Activated naive CD4-positive, alpha-beta T cell (primary cell): Measurements from ENCODE around the gene TUBGCP4.
"Not testable (repeated sequence)": the region's sequence is repeated elsewhere in the genome, so short reads cannot be mapped to it uniquely, and the experiment has no call there.

Source experiments
- DNase-seq, 4 experiments: peaks; one replicate each; lab custom pipeline; 2025; lab: John Stamatoyannopoulos, UW

TUBGCP4 gene

GRCh38 chr15:43370975-43371974, at the start of gene TUBGCP4, which contains the start of gene ZSCAN29:
TSS of gene TUBGCP4 (plus strand) at chr15:43371101. CDS start at chr15:43371355, 254 bp downstream.
TSS of gene ZSCAN29 (minus strand) at chr15:43371043. CDS start at chr15:43369913, 1,130 bp downstream.
- peak; percentile 29 to 60 (median 48) for DNase-seq

GRCh38 chr15:43325039-43325684, 45.7 kb upstream of the TUBGCP4 start:
- DNase-seq = no peak

DNA sequence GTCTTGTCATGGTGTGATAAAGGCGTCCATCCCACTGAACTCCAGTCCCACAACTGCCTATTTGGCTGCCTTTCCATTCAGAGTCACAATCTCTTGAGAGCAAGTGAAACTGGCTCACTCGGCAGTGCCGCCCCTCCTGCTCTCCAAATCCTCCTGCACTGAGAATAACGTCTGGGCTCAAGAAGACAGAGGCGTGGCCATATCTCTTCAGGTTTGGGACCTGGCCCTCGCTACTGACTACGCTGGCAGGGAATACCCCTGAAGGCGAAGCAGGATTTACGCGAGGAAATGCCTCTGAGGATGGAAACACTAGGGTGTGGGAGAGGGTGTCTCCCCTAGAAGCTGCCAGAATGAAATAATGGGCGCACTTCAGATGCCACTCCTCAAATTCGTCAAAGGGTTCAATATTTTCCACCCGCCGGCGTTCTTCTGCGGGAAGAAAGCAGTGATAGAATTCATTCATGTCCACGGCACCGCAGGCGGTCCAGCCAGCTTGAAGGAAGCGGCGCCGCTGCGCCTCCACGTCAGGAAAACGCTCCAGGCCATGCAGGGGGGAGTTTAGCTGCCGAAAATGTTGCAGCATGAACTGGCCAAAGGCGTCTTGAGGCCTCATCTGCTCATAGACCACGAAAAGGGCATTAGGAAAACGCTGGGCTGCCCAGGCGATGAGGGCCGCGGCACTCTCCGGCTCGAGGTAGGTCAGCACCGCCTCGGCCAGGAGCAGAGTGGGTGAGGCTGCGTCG, 41.5 kb upstream of the TUBGCP4 start:
- no peak for DNase-seq

DNA sequence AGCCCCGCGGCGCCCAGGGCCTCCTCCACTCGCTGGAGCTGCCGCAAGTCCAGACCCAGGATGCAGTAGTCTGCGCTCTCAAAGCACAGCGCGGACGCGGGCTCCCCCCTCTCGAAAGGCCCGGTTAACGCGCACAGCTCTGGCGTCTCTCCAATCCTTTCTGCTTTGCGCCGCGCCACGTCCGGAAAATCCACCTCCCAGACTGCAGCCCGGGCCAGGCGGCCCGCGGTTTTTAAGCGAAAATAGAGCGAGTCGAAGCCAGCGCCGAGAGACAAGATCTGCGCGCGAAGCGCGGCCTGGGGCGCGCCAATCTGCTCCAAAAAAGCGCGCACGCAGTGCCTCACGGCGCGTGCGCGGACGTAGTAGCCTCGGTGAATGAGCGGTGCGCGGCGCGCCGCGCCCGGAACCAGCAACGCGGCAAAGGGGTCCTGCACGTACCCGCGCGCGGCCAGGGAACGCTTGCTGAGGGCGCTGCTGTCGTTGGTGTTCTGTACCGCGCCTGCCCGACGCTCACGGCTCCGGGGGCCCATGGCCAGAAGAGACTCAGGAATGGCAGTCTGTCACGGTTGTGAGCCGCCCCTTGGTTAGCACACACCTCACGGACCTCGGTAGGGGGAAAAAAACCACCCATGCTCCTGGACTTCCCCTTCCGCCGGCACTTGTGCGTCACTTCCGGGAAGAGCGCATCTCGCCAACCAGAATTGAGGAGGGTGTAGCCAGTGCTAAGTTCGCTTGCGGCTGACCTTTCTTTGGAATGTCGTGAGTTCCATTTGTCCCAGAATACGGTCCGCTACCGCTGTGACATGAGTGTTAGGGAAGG, 40.7 kb upstream of the TUBGCP4 start, which contains the start of gene LCMT2:
TSS of gene LCMT2 (minus strand) at position 614 of the 820 bp plus-strand sequence. CDS start at position 530, 84 bp downstream.
- peak; percentile 75 to 91 (median 84) for DNase-seq

DNA sequence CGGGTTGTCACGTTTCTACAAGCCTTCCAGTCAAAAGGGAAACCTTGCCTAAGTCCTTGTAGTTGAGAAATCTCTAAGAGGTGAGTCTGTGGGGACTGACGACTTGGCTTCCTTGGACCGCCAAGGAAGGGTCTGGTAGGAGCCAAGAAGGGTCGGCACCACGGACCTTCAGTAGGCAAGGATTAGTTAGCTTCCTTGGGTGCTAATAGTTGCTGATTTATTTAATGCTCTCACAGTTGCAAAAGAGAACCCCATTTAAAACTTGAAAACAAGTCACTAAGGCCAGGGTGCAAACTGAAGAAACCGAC, 40.2 kb upstream of the TUBGCP4 start:
- DNase-seq = no peak

- no peak for DNase-seq
Observed at GRCh38 chr15:43346305-43346704, 24.6 kb upstream of the TUBGCP4 start.

- no peak for DNase-seq
Observed at GRCh38 chr15:43347114-43347513, 23.8 kb upstream of the TUBGCP4 start.

DNA sequence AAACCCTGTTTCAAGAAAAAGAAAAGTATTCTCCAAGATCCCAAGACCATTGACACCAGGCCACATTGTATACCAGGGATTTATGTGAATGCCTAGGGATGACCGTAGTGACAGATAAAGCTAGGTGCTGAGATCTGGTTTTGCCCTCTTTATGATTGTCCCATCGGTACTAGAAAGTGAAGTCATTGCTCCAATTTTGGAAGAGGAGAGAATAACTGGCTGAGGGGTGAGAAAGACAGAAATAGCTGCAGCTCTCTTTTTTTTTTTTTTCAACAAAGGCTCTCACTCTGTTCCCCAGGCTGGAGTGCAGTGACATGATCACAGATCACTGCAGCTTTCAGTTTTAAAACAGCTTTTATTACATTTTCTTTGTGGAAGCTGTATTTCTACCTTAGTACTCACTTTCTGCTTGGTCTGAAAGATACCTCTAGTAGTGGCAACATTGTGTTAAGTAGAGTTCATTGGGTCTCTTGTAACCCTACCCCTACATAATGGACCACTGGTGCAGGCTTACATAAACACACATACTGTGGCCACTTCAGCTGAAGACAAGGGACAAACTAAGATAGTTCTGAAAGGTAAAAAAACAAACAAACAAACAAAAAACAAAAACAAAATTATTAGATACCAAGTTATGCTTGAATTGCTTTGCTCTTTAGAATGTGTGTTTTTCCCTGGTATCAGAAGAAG, 18.1 kb upstream of the TUBGCP4 start:
- no peak for DNase-seq

DNA sequence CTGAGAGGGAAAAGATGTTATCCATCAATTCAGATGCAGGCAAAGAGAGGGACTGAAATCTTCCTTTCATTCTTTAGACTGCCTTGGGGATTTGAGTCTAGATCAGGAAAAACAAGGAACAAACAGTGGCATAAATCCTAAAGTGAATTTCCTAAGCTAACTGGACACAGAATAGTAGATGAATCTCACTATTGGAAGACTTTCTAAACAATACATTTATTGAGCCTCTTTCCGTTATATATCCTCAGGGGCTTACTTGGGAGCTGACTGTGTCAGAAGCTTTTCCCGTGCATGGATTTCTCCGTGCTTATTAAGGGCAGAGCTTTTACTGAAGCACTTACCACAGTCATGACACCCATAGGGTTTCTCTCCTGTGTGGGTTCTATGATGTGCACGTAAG, 10.1 kb upstream of the TUBGCP4 start:
- no peak for DNase-seq

- DNase-seq = no peak
Observed at GRCh38 chr15:43361313-43361903, 9.5 kb upstream of the TUBGCP4 start.

- no peak for DNase-seq
Observed at GRCh38 chr15:43370310-43370974, 459 bp upstream of the TUBGCP4 start.

- DNase-seq = peak in 1 of 4 experiments; percentile 1
Observed at GRCh38 chr15:43376017-43376705, 5.3 kb downstream of the TUBGCP4 start.

DNA sequence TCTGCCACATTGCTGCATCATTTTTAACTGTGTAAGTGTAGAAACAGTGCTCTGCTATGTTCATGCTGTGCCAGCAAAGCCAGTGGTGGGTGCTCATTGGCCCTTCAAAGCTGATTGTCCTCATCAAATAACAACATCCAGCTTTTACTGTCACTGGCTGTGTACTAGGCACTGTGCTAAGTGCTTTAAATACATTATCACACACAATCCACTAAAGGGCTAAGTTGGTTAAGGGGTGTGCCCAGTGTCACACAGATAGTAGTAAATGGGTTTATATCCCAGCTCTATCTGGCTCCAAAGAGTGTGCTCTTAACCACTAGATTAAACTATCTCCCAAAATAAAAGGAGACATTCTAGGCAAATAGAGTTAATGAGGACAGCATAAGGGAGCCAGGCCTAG, 7.7 kb downstream of the TUBGCP4 start:
- DNase-seq = no peak

DNA sequence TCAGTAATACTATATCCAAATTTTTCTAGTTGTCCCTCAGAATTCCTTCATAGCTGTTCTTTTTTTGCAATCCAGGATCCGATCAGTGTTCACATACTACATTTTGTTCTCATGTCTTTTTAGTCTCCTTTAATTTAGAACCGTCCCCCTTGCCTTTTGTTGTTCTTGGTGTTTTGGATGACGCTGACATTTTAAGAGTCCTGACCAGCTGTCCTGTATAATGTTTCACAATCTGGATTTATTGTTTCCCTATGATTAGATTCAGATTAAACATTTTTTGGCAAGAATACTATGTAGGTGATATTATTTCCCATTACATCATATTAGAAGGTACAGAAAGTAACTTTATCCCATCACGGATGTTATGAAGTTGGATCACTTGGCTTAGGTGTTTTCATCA, 11.4 kb downstream of the TUBGCP4 start:
- no peak for DNase-seq

GRCh38 chr15:43383070-43383469, 12.2 kb downstream of the TUBGCP4 start:
- DNase-seq = no peak

DNA sequence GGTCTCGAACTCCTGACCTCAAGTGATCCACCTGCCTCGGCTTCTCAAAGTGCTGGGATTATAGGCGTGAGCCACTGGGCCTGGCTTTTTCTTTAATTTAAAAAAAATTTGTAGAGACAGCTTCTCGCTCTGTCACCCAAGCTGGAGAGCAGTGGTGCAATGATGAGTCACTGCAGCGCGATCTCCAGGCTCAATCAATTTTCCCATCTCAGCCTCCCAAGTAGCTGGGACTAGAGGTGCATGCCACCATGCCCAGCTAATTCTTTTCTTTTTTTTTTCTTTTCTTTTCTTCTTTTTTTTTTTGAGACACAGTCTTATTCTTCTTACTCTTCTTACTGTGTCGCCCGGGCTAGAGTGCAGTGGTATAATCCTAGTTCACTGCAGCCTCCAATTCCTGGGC, 19.8 kb downstream of the TUBGCP4 start:
- no peak for DNase-seq

DNA sequence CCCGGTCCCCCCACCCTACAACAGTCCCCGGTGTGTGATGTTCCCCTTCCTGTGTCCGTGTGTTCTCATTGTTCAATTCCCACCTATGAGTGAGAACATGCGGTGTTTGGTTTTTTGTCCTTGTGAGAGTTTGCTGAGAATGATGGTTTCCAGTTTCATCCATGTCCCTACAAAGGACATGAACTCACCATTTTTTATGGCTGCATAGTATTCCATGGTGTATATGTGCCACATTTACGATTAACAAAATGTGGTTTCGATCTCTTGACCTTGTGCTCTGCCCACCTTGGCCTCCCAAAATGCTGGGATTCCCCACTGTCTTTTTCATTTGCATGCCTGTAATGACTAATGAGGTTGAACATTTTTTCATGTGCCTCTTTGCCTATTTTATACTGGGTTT, 22.7 kb downstream of the TUBGCP4 start:
- DNase-seq = not testable (repeated sequence)

GRCh38 chr15:43402255-43402654, 31.4 kb downstream of the TUBGCP4 start:
- DNase-seq = no peak

- no peak for DNase-seq
Observed at GRCh38 chr15:43403616-43404015, 32.7 kb downstream of the TUBGCP4 start.
